HepG2 (cell line): Measurements from ENCODE around the gene IQCN. TPM values are rescaled to one million over a fixed set of nuclear protein-coding genes. Genes with fewer than 3 reads are reported as not detected.

Source experiments
- ATF1 ChIP-seq: IDR thresholded peaks from 2 replicates; pipeline ENCODE4 v1.6.1; 2016; ENCODE audit warnings: mild to moderate bottlenecking, control low read depth
- CBX2 ChIP-seq, 2 experiments: fragments of 200-600 bp in 1 of 2; sonication (generic); formaldehyde crosslinking in 1 of 2; IDR thresholded peaks; 2 replicates each; pipeline versions ENCODE4 v1.7.0 to v1.8.1; 2018 to 2022; ENCODE audit warnings: low read depth in 2 of 2, low read length in 1 of 2, mild to moderate bottlenecking in 1 of 2, missing genetic modification reagents in 1 of 2
- GTF3A ChIP-seq: sonication (generic); formaldehyde crosslinking; conservative IDR thresholded peaks from 2 replicates; pipeline ENCODE4 v1.4.0; 2020; ENCODE audit warnings: mild to moderate bottlenecking, missing genetic modification reagents
- MYC ChIP-seq: sonication (generic); formaldehyde crosslinking; IDR thresholded peaks from 2 replicates; pipeline ENCODE4 v1.9.0; 2021; ENCODE audit warnings: missing genetic modification reagents, borderline replicate concordance
- NR2C2 ChIP-seq: sonication (generic); formaldehyde crosslinking; IDR thresholded peaks from 2 replicates; pipeline ENCODE4 v1.4.0; 2020; ENCODE audit warnings: missing genetic modification reagents, mild to moderate bottlenecking, moderate library complexity, borderline replicate concordance
- RAD21 ChIP-seq: fragments of 450-650 bp; formaldehyde crosslinking; IDR thresholded peaks from 2 replicates; pipeline ENCODE4 v1.5.0; 2020; ENCODE audit warnings: mild to moderate bottlenecking
- SP5 ChIP-seq: IDR thresholded peaks from 2 replicates; pipeline ENCODE4 v1.6.1; 2016; ENCODE audit warnings: low read depth, borderline replicate concordance
- ZBTB43 ChIP-seq: sonication (generic); formaldehyde crosslinking; conservative IDR thresholded peaks from 2 replicates; pipeline ENCODE4 v1.4.0; 2020; ENCODE audit warnings: missing genetic modification reagents
- ZNF691 ChIP-seq: sonication (generic); formaldehyde crosslinking; IDR thresholded peaks from 2 replicates; pipeline ENCODE4 v1.4.0; 2020; ENCODE audit warnings: missing genetic modification reagents, low read depth, mild to moderate bottlenecking, borderline replicate concordance
- polyA plus RNA-seq, 8 experiments: library from polyadenylated mRNA; depleted of rRNA in 3 of 8; stranded (reverse) in 7 of 8; unstranded in 1 of 8; fragments of >200 nt; fragmentation: Illumina TruSeq in 4 of 8; extraction: Trizol in 4 of 8; gene quantifications; 2 replicates each; pipeline versions ENCODE4 v1.2.1 to v1.2.3, GENCODE V29; 2011 to 2016; ENCODE audit warnings: low read depth in 4 of 8, missing spikeins in 1 of 8, mixed read lengths in 1 of 8; ENCODE audit not compliant: insufficient read depth in 1 of 8
- total RNA-seq, 5 experiments: library from RNA; depleted of rRNA; stranded (reverse); fragments of >200 nt; fragmentation: Illumina TruSeq; extraction: Trizol; gene quantifications; 2 replicates each; pipeline ENCODE4 v1.2.3, GENCODE V29; 2016; ENCODE audit warnings: low read depth in 1 of 5
- TF ChIP-seq, protein P1 (sequence below): sonication (generic); formaldehyde crosslinking; IDR thresholded peaks from 2 replicates; pipeline ENCODE4 v1.4.0; 2020; ENCODE audit warnings: missing genetic modification reagents, borderline replicate concordance
- TF ChIP-seq, protein P2 (sequence below): sonication (generic); formaldehyde crosslinking; conservative IDR thresholded peaks from 2 replicates; pipeline ENCODE4 v1.4.0; 2020; ENCODE audit warnings: missing genetic modification reagents
- TF ChIP-seq, protein P3 (sequence below): sonication (generic); formaldehyde crosslinking; IDR thresholded peaks from 2 replicates; pipeline ENCODE4 v1.4.0; 2020; ENCODE audit warnings: mild to moderate bottlenecking, missing genetic modification reagents
- TF ChIP-seq, protein P4 (sequence below): sonication (generic); formaldehyde crosslinking; IDR thresholded peaks from 2 replicates; pipeline ENCODE4 v1.5.1; 2020; ENCODE audit warnings: mild to moderate bottlenecking, missing genetic modification reagents, moderate library complexity

Gene IQCN
- total and polyA plus RNA-seq, 2 of the 13 experiments (the other 11 are each of a cell fraction or from before 2014, with no cell fraction given), result 0.04 to 0.18 TPM

GRCh38 chr19:18308051-18308947, 34.0 kb upstream of the IQCN start (continued):
- TF ChIP-seq ZBTB43 (CRISPR knock-in tag), result no peak
- TF ChIP-seq MYC (CRISPR knock-in tag), result no peak
- TF ChIP-seq ZNF691, result peak; percentile 57; the same call in 1 of the 2 replicates
- TF ChIP-seq, protein P1, sequence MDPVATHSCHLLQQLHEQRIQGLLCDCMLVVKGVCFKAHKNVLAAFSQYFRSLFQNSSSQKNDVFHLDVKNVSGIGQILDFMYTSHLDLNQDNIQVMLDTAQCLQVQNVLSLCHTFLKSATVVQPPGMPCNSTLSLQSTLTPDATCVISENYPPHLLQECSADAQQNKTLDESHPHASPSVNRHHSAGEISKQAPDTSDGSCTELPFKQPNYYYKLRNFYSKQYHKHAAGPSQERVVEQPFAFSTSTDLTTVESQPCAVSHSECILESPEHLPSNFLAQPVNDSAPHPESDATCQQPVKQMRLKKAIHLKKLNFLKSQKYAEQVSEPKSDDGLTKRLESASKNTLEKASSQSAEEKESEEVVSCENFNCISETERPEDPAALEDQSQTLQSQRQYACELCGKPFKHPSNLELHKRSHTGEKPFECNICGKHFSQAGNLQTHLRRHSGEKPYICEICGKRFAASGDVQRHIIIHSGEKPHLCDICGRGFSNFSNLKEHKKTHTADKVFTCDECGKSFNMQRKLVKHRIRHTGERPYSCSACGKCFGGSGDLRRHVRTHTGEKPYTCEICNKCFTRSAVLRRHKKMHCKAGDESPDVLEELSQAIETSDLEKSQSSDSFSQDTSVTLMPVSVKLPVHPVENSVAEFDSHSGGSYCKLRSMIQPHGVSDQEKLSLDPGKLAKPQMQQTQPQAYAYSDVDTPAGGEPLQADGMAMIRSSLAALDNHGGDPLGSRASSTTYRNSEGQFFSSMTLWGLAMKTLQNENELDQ (CRISPR knock-in tag), result no peak
- 0 out of 2 replicates have a peak, but pooled peaks have one; percentile 46 for TF ChIP-seq NR2C2 (CRISPR knock-in tag)
- TF ChIP-seq, protein P2, sequence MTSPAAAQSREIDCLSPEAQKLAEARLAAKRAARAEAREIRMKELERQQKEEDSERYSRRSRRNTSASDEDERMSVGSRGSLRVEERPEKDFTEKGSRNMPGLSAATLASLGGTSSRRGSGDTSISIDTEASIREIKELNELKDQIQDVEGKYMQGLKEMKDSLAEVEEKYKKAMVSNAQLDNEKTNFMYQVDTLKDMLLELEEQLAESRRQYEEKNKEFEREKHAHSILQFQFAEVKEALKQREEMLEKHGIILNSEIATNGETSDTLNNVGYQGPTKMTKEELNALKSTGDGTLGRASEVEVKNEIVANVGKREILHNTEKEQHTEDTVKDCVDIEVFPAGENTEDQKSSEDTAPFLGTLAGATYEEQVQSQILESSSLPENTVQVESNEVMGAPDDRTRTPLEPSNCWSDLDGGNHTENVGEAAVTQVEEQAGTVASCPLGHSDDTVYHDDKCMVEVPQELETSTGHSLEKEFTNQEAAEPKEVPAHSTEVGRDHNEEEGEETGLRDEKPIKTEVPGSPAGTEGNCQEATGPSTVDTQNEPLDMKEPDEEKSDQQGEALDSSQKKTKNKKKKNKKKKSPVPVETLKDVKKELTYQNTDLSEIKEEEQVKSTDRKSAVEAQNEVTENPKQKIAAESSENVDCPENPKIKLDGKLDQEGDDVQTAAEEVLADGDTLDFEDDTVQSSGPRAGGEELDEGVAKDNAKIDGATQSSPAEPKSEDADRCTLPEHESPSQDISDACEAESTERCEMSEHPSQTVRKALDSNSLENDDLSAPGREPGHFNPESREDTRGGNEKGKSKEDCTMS (CRISPR knock-in tag), result no peak
- no peak for TF ChIP-seq SP5 (CRISPR knock-in tag)
- TF ChIP-seq, protein P3, sequence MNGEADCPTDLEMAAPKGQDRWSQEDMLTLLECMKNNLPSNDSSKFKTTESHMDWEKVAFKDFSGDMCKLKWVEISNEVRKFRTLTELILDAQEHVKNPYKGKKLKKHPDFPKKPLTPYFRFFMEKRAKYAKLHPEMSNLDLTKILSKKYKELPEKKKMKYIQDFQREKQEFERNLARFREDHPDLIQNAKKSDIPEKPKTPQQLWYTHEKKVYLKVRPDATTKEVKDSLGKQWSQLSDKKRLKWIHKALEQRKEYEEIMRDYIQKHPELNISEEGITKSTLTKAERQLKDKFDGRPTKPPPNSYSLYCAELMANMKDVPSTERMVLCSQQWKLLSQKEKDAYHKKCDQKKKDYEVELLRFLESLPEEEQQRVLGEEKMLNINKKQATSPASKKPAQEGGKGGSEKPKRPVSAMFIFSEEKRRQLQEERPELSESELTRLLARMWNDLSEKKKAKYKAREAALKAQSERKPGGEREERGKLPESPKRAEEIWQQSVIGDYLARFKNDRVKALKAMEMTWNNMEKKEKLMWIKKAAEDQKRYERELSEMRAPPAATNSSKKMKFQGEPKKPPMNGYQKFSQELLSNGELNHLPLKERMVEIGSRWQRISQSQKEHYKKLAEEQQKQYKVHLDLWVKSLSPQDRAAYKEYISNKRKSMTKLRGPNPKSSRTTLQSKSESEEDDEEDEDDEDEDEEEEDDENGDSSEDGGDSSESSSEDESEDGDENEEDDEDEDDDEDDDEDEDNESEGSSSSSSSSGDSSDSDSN (CRISPR knock-in tag), result no peak
- no peak for TF ChIP-seq GTF3A (CRISPR knock-in tag)
- TF ChIP-seq RAD21 (CRISPR knock-in tag), result no peak
- TF ChIP-seq CBX2 (IDR thresholded peaks at IDR 0.05; ENCODE audit: low read depth, low read length), result no peak
- TF ChIP-seq CBX2 (CRISPR knock-in tag; IDR thresholded peaks at IDR 0.05; ENCODE audit: low read depth), result no peak
- TF ChIP-seq, protein P4, sequence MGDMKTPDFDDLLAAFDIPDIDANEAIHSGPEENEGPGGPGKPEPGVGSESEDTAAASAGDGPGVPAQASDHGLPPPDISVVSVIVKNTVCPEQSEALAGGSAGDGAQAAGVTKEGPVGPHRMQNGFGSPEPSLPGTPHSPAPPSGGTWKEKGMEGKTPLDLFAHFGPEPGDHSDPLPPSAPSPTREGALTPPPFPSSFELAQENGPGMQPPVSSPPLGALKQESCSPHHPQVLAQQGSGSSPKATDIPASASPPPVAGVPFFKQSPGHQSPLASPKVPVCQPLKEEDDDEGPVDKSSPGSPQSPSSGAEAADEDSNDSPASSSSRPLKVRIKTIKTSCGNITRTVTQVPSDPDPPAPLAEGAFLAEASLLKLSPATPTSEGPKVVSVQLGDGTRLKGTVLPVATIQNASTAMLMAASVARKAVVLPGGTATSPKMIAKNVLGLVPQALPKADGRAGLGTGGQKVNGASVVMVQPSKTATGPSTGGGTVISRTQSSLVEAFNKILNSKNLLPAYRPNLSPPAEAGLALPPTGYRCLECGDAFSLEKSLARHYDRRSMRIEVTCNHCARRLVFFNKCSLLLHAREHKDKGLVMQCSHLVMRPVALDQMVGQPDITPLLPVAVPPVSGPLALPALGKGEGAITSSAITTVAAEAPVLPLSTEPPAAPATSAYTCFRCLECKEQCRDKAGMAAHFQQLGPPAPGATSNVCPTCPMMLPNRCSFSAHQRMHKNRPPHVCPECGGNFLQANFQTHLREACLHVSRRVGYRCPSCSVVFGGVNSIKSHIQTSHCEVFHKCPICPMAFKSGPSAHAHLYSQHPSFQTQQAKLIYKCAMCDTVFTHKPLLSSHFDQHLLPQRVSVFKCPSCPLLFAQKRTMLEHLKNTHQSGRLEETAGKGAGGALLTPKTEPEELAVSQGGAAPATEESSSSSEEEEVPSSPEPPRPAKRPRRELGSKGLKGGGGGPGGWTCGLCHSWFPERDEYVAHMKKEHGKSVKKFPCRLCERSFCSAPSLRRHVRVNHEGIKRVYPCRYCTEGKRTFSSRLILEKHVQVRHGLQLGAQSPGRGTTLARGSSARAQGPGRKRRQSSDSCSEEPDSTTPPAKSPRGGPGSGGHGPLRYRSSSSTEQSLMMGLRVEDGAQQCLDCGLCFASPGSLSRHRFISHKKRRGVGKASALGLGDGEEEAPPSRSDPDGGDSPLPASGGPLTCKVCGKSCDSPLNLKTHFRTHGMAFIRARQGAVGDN (CRISPR knock-in tag), result peak; percentile 75
- TF ChIP-seq ATF1, result no peak
